ENCODE data around the gene NFASC.

The NFASC gene

GRCh38 chr1:204987689-204988088 lies 117.0 kb downstream of the NFASC start:
- DNase-seq: no peak

- DNase-seq: no peak
Measured at GRCh38 chr1:204988196-204988595, 117.5 kb downstream of the NFASC start.

- peak; percentile 45 for DNase-seq
Measured at GRCh38 chr1:204989266-204990058, 118.8 kb downstream of the NFASC start.

GRCh38 chr1:204990059-204990664 lies 119.5 kb downstream of the NFASC start:
- DNase-seq: no peak

- DNase-seq: no peak
Measured at GRCh38 chr1:204990721-204991341, 120.2 kb downstream of the NFASC start.

GRCh38 chr1:204991342-204991844 lies 120.7 kb downstream of the NFASC start:
- DNase-seq: no peak

GRCh38 chr1:204992201-204992997 lies 121.7 kb downstream of the NFASC start:
- no peak for DNase-seq

- DNase-seq: no peak
Measured at GRCh38 chr1:204992998-204993314, 122.3 kb downstream of the NFASC start.

GRCh38 chr1:204994086-204994862 lies 123.6 kb downstream of the NFASC start:
- no peak for DNase-seq

- DNase-seq: no peak
Measured at GRCh38 chr1:204996981-204997380, 126.3 kb downstream of the NFASC start.

GRCh38 chr1:204997591-204998355 lies 127.1 kb downstream of the NFASC start:
- no peak for DNase-seq

GRCh38 chr1:205001162-205001561 lies 130.5 kb downstream of the NFASC start:
- DNase-seq: no peak

GRCh38 chr1:205002705-205003104 lies 132.0 kb downstream of the NFASC start:
- DNase-seq: no peak

GRCh38 chr1:205003358-205004131 lies 132.9 kb downstream of the NFASC start:
- DNase-seq: no peak

- DNase-seq: no peak
Measured at GRCh38 chr1:205004351-205004750, 133.7 kb downstream of the NFASC start.

- DNase-seq: no peak
Measured at GRCh38 chr1:205008896-205009295, 138.2 kb downstream of the NFASC start.

GRCh38 chr1:205009670-205010069 lies 139.0 kb downstream of the NFASC start:
- DNase-seq: no peak

- no peak for DNase-seq
Measured at GRCh38 chr1:205012391-205013140, 141.9 kb downstream of the NFASC start.

GRCh38 chr1:205013683-205014367 lies 143.2 kb downstream of the NFASC start:
- no peak for DNase-seq
